GM12892 (cell line): ENCODE results near the gene BPIFB3.

Experiments
- POLR2A ChIP-seq: IDR thresholded peaks from 2 replicates; pipeline ENCODE4 v1.6.1; 2011; ENCODE audit warnings: low read depth, low read length, control low read depth
- POLR2AphosphoS5 ChIP-seq: IDR thresholded peaks from 2 replicates; pipeline ENCODE4 v1.6.1; 2011; ENCODE audit warnings: low read depth, low read length, control low read depth

DNA sequence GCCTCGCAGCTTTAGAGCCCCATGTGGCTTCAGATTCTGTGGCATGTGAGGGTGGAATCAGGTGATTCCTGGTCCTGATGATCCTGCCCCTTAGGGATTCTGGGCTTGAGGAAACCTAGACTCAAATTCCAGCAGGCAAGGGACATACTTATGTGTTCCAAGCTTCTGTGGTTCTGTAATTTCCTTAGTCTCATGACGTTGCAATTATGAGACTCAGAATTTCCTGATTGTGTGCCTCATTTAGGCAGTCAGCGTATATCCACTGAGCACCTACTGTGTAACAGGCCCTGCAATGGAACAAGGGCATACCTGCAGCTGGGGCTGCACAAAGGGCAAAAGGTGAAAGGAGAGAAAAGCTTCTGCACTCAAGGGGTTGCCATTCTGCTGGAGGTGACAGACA lies 14.1 kb downstream of the BPIFB3 start:
- no peak for TF ChIP-seq POLR2A
- TF ChIP-seq POLR2AphosphoS5, result no peak
